ENCODE data around the gene SLC45A1. TPM values are rescaled to one million over a fixed set of nuclear protein-coding genes. Genes with fewer than 3 reads are reported as not detected.

The SLC45A1 gene
- total RNA-seq, 3 donors from 2014 or later, result 0.73 to 3.6 (median 1.9) TPM

- peak overlapping the region; percentile 44 to 87 for H3K27ac ChIP-seq
- H3K4me3 ChIP-seq, result peak overlapping the region in 1 of 3 donors; percentile 21
- H3K9me3 ChIP-seq, result no peaks in the 10 kb centered on the region
- TF ChIP-seq CTCF (IDR thresholded peaks at IDR 0.05) (no peak), POLR2AphosphoS5 (IDR thresholded peaks at IDR 0.05) (no peak), POLR2A (IDR thresholded peaks at IDR 0.05) (no peak)
- H3K36me3 ChIP-seq, result no peaks in the 10 kb centered on the region
- H3K27me3 ChIP-seq, result no peaks in the 10 kb centered on the region
- intact Hi-C loops (cut with DNase I; ENCODE audit: low total_unique reads), result no loop called here
- peaks cover 7 to 39% of the 10 kb centered on the region in 2 donors for H3K4me1 ChIP-seq
- peak in 1 of 2 donors; percentile 39 for DNase-seq (ENCODE audit: low spot score in 2 of 2)
Observed at GRCh38 chr1:8370905-8371315, 53.0 kb downstream of the SLC45A1 start.

GRCh38 chr1:8371372-8371991, 53.6 kb downstream of the SLC45A1 start:
- peak overlapping the region in 1 of 3 donors; percentile 21 for H3K4me3 ChIP-seq
- H3K4me1 ChIP-seq, result peaks cover 7 to 39% of the 10 kb centered on the region in 2 donors
- H3K27ac ChIP-seq, result peak overlapping the region; percentile 44 to 87
- intact Hi-C loops (cut with DNase I; ENCODE audit: low total_unique reads), result no loop called here
- no peak for TF ChIP-seq POLR2A (IDR thresholded peaks at IDR 0.05)
- no peak for TF ChIP-seq CTCF (IDR thresholded peaks at IDR 0.05)
- no peak for TF ChIP-seq POLR2AphosphoS5 (IDR thresholded peaks at IDR 0.05)
- H3K36me3 ChIP-seq, result no peaks in the 10 kb centered on the region
- DNase-seq (ENCODE audit: low spot score in 2 of 2), result no peak
- H3K27me3 ChIP-seq, result no peaks in the 10 kb centered on the region
- no peaks in the 10 kb centered on the region for H3K9me3 ChIP-seq

GRCh38 chr1:8373125-8373524, 55.2 kb downstream of the SLC45A1 start:
- H3K4me1 ChIP-seq, result peaks cover 7 to 39% of the 10 kb centered on the region in 2 donors
- intact Hi-C loops (cut with DNase I; ENCODE audit: low total_unique reads), result no loop called here
- peak overlapping the region; percentile 84 to 87 for H3K27ac ChIP-seq
- H3K9me3 ChIP-seq, result no peaks in the 10 kb centered on the region
- TF ChIP-seq CTCF (IDR thresholded peaks at IDR 0.05), result no peak
- no peak for TF ChIP-seq POLR2AphosphoS5 (IDR thresholded peaks at IDR 0.05)
- TF ChIP-seq POLR2A (IDR thresholded peaks at IDR 0.05), result no peak
- no peak for DNase-seq (ENCODE audit: low spot score in 2 of 2)
- no peaks in the 10 kb centered on the region for H3K27me3 ChIP-seq
- no peaks in the 10 kb centered on the region for H3K36me3 ChIP-seq
- peak overlapping the region in 1 of 3 donors; percentile 39 for H3K4me3 ChIP-seq

GRCh38 chr1:8373581-8374241, 55.8 kb downstream of the SLC45A1 start:
- peaks cover 7 to 39% of the 10 kb centered on the region in 2 donors for H3K4me1 ChIP-seq
- intact Hi-C loops (cut with DNase I; ENCODE audit: low total_unique reads), result no loop called here
- H3K27ac ChIP-seq, result peak overlapping the region; percentile 84 to 87
- no peak for TF ChIP-seq POLR2A (IDR thresholded peaks at IDR 0.05)
- TF ChIP-seq POLR2AphosphoS5 (IDR thresholded peaks at IDR 0.05), result peak; percentile 49 to 87 (median 49)
- no peak for TF ChIP-seq CTCF (IDR thresholded peaks at IDR 0.05)
- H3K36me3 ChIP-seq, result no peaks in the 10 kb centered on the region
- peak; percentile 55 to 60 for DNase-seq (ENCODE audit: low spot score in 2 of 2)
- peak overlapping the region in 2 of 3 donors; percentile 5 to 39 for H3K4me3 ChIP-seq
- H3K9me3 ChIP-seq, result no peaks in the 10 kb centered on the region
- H3K27me3 ChIP-seq, result no peaks in the 10 kb centered on the region

- H3K4me3 ChIP-seq, result no peak overlapping the region
- intact Hi-C loops (cut with DNase I; ENCODE audit: low total_unique reads), result no loop called here
Observed at GRCh38 chr1:8374356-8374755, 56.4 kb downstream of the SLC45A1 start.

More at GRCh38 chr1:8374356-8374755, 56.4 kb downstream of the SLC45A1 start:
- peak overlapping the region; percentile 84 to 87 for H3K27ac ChIP-seq
- H3K9me3 ChIP-seq, result no peaks in the 10 kb centered on the region
- no peaks in the 10 kb centered on the region for H3K36me3 ChIP-seq
- H3K27me3 ChIP-seq, result no peaks in the 10 kb centered on the region
- peaks cover 10 to 39% of the 10 kb centered on the region in 2 donors for H3K4me1 ChIP-seq
- peak in 1 of 2 donors; percentile 37 for DNase-seq (ENCODE audit: low spot score in 2 of 2)
- TF ChIP-seq POLR2A (IDR thresholded peaks at IDR 0.05) (no peak), CTCF (IDR thresholded peaks at IDR 0.05) (no peak), POLR2AphosphoS5 (IDR thresholded peaks at IDR 0.05) (no peak)
